NCI-H2227 (cell line): ENCODE results near the gene OR5AN1.
"Not testable (repeated sequence)": the region's sequence is repeated elsewhere in the genome, so short reads cannot be mapped to it uniquely, and the experiment has no call there.

ENCODE experiments used
- DNase-seq: peaks from one replicate; lab custom pipeline; 2025; ENCODE audit not compliant: unreplicated experiment; lab: John Stamatoyannopoulos, UW

The OR5AN1 gene

GRCh38 chr11:59358595-59358994, at the start of gene OR5AN1:
Gene OR5AN1, plus strand, starts transcription at chr11:59358895. Its CDS starts 5,564 bp downstream, at chr11:59364459.
- no peak for DNase-seq

- no peak for DNase-seq
Measured at GRCh38 chr11:59335001-59335400, 23.7 kb upstream of the OR5AN1 start.

GRCh38 chr11:59336176-59336575, 22.5 kb upstream of the OR5AN1 start:
- no peak for DNase-seq

DNA sequence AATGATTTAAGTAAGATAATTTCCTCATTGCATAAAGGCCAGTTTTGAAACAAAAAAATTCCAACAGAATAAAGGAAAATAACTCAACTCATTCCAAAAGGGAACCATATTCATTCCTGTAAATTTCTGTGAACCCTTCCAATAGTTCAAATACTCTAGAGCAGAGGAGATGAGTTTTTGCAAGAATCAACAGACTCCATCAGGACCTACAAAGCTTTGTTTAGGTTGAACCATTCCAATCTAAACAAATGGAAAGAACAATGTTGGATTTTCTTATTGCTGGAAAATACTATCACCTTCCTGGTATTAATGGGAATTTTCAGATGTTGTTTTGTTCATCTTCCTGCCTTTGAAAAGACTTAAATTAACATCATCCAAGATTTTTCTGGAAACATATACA, 21.8 kb upstream of the OR5AN1 start:
- no peak for DNase-seq

DNA sequence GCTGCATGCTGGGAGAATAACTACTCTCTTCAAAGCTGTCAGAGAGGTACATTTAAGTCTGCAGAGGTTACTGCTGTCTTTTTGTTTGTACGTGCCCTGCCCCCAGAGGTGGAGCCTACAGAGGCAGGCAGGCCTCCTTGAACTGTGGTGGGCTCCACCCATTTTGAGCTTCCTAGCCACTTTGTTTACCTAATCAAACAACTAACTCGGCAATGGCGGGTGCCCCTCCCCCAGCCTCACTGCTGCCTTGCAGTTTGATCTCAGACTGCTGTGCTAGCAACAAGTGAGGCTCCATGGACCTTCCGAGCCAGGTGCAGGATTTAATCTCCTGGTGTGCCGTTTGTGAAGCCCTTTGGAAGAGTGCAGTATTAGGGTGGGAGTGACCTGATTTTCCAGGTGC, 9.0 kb upstream of the OR5AN1 start:
- not testable (repeated sequence) for DNase-seq

GRCh38 chr11:59355226-59355625, 3.5 kb upstream of the OR5AN1 start:
- no peak for DNase-seq

DNA sequence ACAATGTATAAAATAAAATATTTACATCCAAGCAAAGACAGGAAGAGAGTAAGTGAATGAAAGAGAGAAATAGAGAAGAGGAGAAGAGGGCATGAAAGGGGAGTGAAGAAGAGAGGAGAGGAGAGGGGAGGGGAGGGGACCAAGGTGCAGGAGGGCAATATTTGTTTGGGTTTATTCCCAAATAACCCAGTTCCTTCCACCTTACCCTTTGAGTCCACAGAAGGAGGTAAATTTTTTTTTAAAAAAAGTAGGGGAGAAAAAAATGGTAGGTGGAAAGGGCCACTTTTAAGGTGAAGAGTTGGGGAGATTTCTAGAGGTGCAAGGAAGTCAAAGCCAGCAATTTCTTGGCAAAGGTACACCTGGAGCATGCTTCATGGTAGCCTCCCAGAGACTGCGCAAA, 2.1 kb upstream of the OR5AN1 start:
- DNase-seq = no peak

GRCh38 chr11:59358020-59358419, 675 bp upstream of the OR5AN1 start:
- no peak for DNase-seq

DNA sequence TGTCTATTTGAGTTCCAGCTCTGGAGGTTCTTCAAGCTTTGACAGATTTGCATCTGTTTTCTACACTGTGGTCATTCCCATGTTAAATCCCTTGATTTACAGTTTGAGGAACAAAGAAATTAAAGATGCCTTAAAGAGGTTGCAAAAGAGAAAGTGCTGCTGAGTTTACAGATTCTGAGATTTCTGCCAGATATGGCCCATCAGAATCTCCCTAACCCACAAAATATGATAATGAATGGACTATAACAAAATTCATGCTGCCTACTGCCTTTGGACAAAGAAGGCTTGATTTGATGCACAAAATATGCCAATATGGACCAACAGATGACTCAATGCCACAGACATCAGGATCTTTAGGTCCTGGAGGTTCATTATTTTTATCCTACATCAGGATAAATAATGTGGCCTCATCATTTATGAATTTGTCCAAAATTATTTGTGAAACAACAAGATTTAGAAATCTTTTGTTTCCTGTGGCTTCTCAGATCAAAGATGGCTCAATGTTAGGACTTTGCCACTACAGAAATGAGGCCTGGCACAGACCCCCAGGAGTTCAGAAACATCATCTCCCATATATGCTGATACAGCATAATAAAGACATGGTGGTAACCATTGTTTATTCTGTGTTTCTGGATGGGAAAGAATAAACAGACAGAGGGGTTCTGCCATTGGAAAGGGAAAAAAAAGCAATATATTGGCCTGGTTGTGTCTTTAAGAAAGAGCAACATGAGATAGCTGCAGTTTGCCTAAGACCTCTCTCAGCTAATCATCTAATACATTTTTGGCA, 6.7 kb downstream of the OR5AN1 start:
- no peak for DNase-seq

- no peak for DNase-seq
Measured at GRCh38 chr11:59368238-59369022, 9.7 kb downstream of the OR5AN1 start.

DNA sequence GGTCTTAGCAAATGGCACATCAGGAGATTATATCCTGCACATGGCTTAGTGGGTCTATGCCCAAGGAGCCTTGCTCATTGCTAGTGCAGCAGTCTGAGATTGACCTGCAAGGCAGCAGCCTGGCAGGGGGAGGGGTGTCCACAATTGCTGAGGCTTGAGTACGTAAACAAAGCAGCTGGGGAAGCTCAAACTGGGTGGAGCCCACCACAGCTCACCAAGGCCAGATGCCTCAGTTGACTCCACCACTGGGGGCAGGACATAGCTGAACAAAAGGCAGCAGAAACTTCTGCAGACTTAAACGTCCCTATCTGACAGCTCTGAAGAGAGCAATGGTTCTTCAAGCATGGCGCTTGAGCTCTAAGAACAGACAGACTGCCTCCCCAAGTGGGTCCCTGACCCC, 13.6 kb downstream of the OR5AN1 start:
- not testable (repeated sequence) for DNase-seq

DNA sequence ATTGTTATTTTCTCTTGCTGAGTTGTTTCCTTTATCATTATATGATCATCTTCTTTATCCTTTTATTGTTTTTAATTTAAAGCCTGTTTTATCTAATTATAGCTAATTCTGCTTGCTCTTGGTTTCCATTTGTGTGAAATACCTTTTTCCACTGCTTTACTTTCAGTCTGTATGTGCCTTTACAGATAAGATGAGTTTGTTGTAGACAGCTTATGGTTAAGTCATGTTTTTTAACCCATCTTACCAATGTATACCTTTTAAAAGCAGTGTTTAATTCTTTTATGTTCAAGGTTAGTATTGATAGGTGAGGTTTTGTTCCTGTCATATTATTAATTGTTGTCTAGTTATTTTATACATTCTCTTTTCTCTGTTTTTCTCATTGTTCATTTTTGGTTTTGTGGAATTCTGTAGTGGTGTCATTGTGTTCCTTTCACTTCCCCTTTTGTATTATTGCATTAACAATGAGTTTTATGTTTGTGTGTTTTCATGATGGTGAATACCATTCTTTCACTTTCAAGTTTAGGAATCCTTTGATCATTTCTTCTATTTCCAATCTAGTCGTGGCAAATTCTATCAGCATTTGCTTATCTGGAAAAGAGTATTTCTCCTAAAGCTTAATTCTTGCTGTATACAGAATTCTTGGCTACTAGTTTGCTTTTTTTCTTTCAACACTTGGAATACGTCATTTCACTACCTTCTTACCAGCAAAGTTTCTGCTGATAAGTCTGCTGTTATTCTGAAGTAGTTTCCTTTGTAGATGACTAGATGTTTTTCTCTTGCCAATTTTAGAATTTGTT, 21.8 kb downstream of the OR5AN1 start:
- no peak for DNase-seq

DNA sequence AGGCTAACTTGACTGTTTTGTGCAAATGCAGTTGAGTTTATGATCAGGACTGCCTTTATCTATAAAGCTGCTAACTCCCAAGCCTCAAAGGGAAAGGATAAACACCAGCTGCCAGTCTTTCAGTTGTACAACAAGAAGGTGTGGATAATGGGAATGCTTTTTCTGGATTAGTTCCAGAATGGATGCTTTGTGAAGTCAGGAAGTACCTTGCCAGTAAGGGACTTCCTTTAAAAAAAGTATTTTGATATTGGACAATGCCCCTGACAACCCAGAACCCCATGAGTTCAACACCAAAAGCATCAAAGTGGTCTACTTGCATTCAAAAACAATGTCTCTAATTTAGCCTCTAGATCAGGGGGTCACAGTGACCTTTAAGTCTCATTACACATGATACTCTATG, 35.5 kb downstream of the OR5AN1 start:
- DNase-seq = no peak

DNA sequence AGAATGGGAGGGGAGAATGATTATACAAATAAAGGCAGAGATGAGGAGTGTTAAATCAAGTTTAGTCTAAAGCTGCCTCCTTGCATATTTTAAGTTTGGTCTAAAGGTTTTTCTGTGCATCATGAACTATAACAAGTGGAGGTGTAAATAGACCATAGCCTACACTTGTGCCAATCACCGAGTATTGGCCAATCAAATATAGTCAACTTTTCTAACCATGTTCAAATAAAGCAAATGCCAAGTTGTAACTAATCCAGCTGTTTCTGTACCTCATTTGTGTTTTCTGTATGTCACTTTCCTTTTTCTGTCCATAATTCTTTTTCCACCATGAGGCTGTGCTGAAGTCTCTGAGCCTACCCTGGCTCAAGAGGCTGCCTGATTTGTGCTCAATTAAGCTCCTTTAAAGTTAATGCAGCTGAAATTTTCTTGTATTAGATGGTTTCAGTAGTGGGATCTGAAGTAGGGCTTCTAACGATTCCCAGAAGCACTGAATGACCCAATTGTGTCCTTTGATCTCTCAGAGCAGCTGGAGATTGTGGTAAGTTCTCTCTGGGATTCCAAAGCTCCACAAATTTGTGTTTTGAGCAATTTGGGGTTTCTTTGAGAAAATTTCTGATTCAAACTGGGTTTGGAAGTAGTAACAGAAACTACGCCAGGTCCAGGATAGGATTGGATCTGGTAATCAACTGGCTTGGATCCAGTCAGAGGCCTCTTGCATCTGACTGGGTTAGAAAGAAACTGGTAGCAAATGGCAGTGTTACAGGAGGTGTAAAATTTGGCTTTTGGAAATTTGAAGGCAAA, 42.0 kb downstream of the OR5AN1 start:
- no peak for DNase-seq

GRCh38 chr11:59401262-59401552, 42.5 kb downstream of the OR5AN1 start:
- DNase-seq = no peak

- DNase-seq = no peak
Measured at GRCh38 chr11:59403546-59403945, 44.9 kb downstream of the OR5AN1 start.

GRCh38 chr11:59413646-59414045, 55.0 kb downstream of the OR5AN1 start:
- no peak for DNase-seq

DNA sequence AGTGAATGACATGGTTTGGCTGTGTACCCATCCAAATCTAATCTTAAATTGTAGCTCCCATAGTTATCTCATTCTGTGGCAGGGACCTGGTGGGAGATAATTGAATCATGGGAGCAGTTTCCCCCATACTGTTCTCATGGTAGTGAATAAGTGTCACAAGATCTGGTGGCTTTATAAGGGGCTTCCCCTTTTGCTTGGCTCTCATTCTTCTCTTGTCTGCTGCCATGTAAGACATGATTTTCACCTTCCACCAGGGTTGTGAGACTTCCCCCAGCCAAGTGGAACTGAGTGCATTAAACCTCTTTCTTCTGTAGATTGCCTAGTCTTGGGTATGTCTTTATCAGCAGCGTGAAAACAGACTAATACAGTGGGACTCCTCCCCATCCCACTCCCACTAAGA, 56.4 kb downstream of the OR5AN1 start:
- no peak for DNase-seq

DNA sequence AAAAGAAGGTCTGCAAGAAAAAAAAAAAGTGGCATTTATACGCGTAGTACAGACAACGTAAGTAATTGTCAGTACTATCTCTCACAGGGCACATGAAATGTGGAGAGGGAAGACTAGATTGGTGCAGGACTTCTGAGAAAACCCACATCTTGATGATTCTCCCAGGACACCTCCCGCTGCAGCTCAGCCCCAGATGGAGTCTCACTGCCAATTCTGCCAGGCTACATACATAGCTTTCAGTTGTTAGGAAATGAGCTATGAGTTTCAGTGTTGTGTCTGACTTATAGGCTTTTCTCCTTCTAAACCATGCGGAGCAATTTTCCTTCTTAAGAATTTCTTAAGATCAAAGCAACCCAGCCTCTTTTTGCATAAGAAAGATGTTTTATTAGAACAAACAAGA, 57.9 kb downstream of the OR5AN1 start:
- no peak for DNase-seq

DNA sequence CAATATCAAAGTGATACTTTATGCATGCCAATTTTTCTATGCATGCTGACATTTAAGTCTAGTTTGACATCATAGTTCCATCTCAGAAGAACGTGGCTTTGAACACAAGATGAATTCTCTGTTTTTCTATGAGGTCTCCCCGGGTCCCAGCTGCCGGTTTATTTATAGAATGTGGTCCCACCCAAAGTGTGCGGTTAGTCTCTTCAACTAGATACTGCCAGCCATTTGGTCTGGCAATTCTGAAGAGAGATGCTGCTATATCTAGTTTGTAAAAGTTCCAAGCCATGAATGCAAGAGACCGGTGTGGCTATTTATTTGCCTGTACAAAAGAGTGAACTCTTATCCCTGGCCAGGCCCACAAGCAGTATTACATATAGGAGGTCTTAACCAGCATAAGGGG, 58.3 kb downstream of the OR5AN1 start:
- no peak for DNase-seq

- DNase-seq = no peak
Measured at GRCh38 chr11:59418156-59418555, 59.5 kb downstream of the OR5AN1 start.
